C4-2B (cell line): ENCODE data around the gene CEACAM5.

Experiments used
- ZFX ChIP-seq: fragments of 450-650 bp; IDR thresholded peaks from 2 replicates; pipeline ENCODE4 v1.6.1; 2017
- TF ChIP-seq, protein P1 (sequence below): fragments of 450-650 bp; conservative IDR thresholded peaks from 2 replicates; pipeline ENCODE4 v1.5.1; 2017; ENCODE audit warnings: mild to moderate bottlenecking

GRCh38 chr19:41702171-41702651, 6.2 kb upstream of the CEACAM5 start:
- TF ChIP-seq, protein P1, sequence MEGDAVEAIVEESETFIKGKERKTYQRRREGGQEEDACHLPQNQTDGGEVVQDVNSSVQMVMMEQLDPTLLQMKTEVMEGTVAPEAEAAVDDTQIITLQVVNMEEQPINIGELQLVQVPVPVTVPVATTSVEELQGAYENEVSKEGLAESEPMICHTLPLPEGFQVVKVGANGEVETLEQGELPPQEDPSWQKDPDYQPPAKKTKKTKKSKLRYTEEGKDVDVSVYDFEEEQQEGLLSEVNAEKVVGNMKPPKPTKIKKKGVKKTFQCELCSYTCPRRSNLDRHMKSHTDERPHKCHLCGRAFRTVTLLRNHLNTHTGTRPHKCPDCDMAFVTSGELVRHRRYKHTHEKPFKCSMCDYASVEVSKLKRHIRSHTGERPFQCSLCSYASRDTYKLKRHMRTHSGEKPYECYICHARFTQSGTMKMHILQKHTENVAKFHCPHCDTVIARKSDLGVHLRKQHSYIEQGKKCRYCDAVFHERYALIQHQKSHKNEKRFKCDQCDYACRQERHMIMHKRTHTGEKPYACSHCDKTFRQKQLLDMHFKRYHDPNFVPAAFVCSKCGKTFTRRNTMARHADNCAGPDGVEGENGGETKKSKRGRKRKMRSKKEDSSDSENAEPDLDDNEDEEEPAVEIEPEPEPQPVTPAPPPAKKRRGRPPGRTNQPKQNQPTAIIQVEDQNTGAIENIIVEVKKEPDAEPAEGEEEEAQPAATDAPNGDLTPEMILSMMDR: no peak
- TF ChIP-seq ZFX: no peak
